GM18517 (cell line): ENCODE data around the gene MPPED2.

Experiments
- ATAC-seq: cut with Tn5 transposase; IDR thresholded peaks from one replicate; pipeline ENCODE4 v1.9.1; 2021; ENCODE audit warnings: mild to moderate bottlenecking, moderate library complexity; ENCODE audit not compliant: unreplicated experiment

Gene MPPED2

GRCh38 chr11:30423886-30424285, 162.3 kb downstream of the MPPED2 start:
- no peak for ATAC-seq

DNA sequence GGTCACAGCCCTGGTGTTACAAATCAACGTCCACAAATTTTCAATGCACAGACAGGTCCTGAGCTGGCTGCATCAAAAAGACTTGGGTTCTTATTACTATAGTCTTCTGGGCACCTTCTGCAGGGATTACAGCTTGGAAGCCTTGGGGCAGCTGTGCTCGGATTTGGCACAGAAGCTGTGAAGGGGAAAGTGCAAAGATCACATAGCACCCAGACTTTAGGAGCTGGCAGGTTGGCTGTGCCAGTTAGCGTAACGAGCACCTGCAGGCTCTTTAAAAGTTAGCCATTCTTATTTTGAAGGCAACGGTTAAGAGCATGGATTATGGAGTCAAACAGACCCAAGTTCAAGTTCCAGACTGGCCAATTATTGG, 162.9 kb downstream of the MPPED2 start:
- ATAC-seq: no peak

GRCh38 chr11:30422447-30423278, 163.5 kb downstream of the MPPED2 start:
- no peak for ATAC-seq

GRCh38 chr11:30420233-30420787, 165.8 kb downstream of the MPPED2 start:
- no peak for ATAC-seq

DNA sequence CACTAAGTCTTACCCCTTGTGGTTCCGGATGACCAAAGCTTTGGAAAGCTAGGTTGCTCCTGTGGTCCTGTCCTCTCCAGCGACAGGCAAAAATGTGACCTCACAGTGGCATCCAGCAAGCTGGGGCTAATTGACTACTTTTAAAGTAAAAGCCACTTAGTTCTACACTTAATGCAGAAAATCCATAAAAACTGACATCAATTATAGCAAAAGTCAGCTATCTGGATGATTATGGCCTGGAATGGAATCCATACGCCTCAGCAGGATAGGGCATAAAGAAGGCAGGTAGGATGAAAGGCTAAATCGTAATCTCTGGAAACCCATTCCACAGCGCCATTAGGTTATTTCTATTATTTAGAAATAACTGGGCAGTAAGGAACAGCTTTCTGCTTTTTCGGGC, 171.3 kb downstream of the MPPED2 start:
- ATAC-seq: no peak

DNA sequence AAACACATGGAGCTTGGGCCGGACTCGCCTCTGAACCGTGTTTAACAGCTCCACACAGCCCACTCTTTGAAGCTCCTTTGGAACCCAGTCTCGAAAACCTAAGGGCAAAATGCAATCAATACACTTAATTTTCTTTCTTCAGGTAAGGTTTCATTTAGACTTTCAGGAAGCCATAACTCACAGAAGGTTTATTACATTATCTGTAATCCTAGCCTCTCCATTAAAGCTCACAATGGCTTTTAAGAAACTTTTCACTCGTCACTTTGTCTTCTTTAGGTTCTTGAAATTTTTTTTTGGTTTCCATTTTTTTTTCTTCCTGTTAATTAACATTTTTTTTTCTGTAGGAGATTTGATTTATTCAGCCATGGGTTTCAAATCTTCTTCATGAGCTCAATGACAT, 171.9 kb downstream of the MPPED2 start:
- ATAC-seq: no peak

DNA sequence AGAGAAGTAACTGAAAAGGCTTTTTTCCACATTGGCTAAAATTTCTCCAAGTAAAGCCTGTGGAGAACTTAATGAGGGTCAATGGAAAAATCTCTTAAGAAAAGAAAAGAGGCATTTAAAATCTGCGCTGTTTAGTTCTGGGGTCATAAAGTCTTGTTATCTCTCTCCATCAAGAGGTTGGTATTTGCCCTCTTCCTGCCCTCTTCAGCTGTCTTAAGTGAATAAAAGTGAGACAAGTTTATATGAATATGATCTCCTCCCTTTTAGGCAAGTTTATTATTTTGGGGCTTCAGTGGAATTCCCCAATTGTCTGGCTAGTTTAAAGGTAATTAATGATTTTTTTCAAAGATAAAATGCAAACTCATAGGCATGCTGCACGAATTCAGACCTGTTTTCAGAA, 173.6 kb downstream of the MPPED2 start:
- ATAC-seq: no peak

GRCh38 chr11:30411383-30411782, 174.8 kb downstream of the MPPED2 start:
- ATAC-seq: no peak

DNA sequence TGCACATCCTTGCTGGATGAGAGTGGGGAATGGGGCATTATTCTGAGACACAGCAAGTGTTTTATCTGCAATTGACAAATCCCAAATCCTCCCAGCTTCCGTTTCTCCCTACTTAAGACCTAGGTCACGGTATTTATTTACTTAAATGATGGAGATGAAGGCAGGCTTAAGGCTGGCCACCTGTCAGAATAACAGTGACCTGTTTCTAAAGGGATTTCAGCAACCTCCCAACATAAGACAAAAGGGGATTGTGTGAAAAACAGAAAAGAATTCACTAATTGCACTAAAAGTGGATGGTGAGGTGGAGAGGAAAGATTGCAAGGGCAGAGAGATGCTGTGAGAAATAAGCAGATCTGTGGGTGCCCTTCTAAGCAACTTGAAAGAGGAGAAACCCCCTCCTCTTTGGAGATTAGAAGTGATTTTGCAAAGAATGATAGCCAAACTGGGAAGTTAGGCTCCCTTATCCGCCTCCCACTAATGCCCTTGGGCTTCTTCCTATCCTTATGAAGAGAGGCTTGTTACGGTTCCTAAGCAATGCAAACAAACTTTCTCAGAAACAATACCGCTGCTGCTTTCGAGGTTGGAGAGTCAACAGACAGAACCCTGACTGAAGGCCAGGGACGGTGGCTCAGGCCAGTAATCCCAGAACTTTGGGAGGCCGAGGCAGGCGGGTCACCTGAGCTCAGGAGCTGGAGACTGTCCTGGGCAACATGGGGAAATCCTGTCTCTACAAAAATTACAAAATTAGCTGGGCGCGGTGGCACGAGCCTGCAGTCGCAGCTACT, 179.0 kb downstream of the MPPED2 start:
- ATAC-seq: no peak

GRCh38 chr11:30405385-30405784, 180.8 kb downstream of the MPPED2 start:
- ATAC-seq: no peak

- ATAC-seq: no peak
Observed at GRCh38 chr11:30404136-30404535, 182.0 kb downstream of the MPPED2 start.

- no peak for ATAC-seq
Observed at GRCh38 chr11:30395751-30396150, 190.4 kb downstream of the MPPED2 start.

DNA sequence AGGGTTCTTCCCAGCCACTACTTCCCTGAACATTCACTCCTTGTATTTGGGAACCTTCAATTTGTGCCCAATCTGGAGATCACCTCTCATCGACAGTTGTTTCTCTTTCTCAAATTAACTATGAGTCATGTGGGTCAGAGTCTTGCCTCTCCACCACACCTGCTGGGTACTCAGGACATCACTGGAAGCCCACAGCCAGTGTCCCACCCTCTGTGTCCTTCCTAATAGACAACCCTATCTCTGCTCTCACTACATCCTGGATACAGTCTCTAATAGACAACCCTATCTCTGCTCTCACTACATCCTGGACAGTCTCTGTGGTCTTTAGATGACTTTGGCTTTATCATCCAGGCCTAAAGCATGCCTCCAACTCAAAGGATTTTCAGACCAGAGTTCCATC, 193.1 kb downstream of the MPPED2 start:
- no peak for ATAC-seq

DNA sequence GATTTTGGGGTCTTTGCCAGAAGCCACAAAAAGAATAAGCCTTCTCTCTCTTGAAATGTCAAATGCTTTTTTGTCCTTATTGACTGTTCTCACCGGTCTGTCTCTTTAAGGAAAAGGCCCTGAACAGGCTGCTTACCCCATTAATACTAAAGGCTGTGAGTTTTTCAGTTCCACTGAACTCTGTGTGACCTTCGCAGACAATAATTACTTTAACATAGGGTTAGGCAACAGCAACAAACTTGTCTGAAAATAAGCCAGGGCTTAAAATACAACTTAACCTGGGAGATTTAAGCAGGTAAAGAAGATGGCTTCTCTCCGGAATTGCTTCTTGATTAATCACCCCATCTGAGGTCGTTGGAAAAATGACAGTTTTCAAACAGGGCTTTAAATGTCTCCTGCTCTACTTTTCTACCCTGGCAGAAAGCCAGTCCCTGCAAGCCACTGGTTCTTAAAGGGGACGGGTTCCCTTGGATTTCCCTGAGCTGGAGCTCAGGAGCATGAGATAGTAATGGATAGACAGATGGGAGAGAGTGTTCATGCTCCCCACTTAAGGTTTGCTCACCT, 193.8 kb downstream of the MPPED2 start:
- ATAC-seq: no peak

GRCh38 chr11:30388957-30389356, 197.2 kb downstream of the MPPED2 start:
- no peak for ATAC-seq

- no peak for ATAC-seq
Observed at GRCh38 chr11:30387891-30388861, 198.0 kb downstream of the MPPED2 start.

DNA sequence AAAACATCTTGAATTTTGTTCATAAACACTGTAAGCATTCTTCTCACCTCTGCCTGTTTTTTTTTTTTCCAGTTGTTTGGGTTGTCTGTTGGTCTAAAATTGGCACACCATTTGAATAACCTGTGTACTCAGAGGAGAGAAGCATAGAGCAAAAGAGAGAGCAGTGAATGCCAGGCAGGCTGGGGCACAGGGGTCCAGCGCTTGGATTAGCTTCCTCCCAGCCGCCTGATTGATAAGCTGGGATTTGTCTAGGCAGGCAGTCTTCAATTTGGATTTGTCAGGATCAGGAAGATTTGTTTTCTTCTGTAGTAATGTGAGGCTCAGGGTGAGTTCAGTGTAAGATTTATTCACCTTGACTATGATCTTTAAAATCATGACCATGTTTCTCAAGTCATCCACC, 204.3 kb downstream of the MPPED2 start:
- no peak for ATAC-seq

GRCh38 chr11:30380846-30381245, 205.3 kb downstream of the MPPED2 start:
- ATAC-seq: no peak

- ATAC-seq: no peak
Observed at GRCh38 chr11:30377347-30377746, 208.8 kb downstream of the MPPED2 start.

GRCh38 chr11:30370164-30370563, 216.0 kb downstream of the MPPED2 start:
- ATAC-seq: no peak
